HepG2 (cell line): ENCODE measurements around the gene DUSP22. TPM values are rescaled to one million over a fixed set of nuclear protein-coding genes. Genes with fewer than 3 reads are reported as not detected.

Experiments used
- BRF2 ChIP-seq: sonication (generic); formaldehyde crosslinking; IDR thresholded peaks from 2 replicates; pipeline ENCODE4 v1.8.1; 2022; ENCODE audit warnings: mild to moderate bottlenecking, missing genetic modification reagents
- HDAC2 ChIP-seq: sonication (generic); formaldehyde crosslinking; IDR thresholded peaks from 2 replicates; pipeline ENCODE4 v1.4.0; 2020; ENCODE audit warnings: missing genetic modification reagents
- HOXA3 ChIP-seq: sonication (generic); formaldehyde crosslinking; IDR thresholded peaks from 2 replicates; pipeline ENCODE4 v1.5.0; 2020; ENCODE audit warnings: missing genetic modification reagents
- MAFF ChIP-seq: IDR thresholded peaks from 2 replicates; pipeline ENCODE4 v1.6.1; 2011; ENCODE audit warnings: low read depth, low read length, improper control_type of control experiment
- NAIF1 ChIP-seq: sonication (generic); formaldehyde crosslinking; IDR thresholded peaks from 2 replicates; pipeline ENCODE4 v1.5.0; 2020; ENCODE audit warnings: mild to moderate bottlenecking, missing genetic modification reagents, borderline replicate concordance
- TGIF2 ChIP-seq: IDR thresholded peaks from 2 replicates; pipeline ENCODE4 v1.6.1; 2016; ENCODE audit warnings: control low read depth, missing compliant biosample characterization
- ZBTB20 ChIP-seq: sonication (generic); formaldehyde crosslinking; IDR thresholded peaks from 2 replicates; pipeline ENCODE4 v1.8.1; 2023; ENCODE audit warnings: missing genetic modification reagents, low read depth, mild to moderate bottlenecking, borderline replicate concordance
- ZBTB21 ChIP-seq: sonication (generic); formaldehyde crosslinking; IDR thresholded peaks from 2 replicates; pipeline ENCODE4 v1.4.0; 2020; ENCODE audit warnings: missing genetic modification reagents
- ZHX2 ChIP-seq, 2 experiments: sonication (generic) in 1 of 2; formaldehyde crosslinking in 1 of 2; IDR thresholded peaks; 2 replicates each; pipeline versions ENCODE4 v1.6.1 to v1.9.0; 2014 to 2022; ENCODE audit warnings: antibody characterized with exemption in 1 of 2, borderline replicate concordance in 1 of 2, inconsistent platforms in 1 of 2, low read depth in 1 of 2, missing genetic modification reagents in 1 of 2
- ZNF451 ChIP-seq: sonication (generic); formaldehyde crosslinking; IDR thresholded peaks from 2 replicates; pipeline ENCODE4 v1.5.0; 2020; ENCODE audit warnings: mild to moderate bottlenecking, missing genetic modification reagents
- ZNF576 ChIP-seq: sonication (generic); formaldehyde crosslinking; IDR thresholded peaks from 2 replicates; pipeline ENCODE4 v1.4.0; 2020; ENCODE audit warnings: mild to moderate bottlenecking, missing genetic modification reagents
- ZNF589 ChIP-seq: sonication (generic); formaldehyde crosslinking; conservative IDR thresholded peaks from 2 replicates; pipeline ENCODE4 v1.8.0; 2022; ENCODE audit warnings: mild to moderate bottlenecking, moderate library complexity, missing genetic modification reagents
- ZNF687 ChIP-seq: sonication (generic); formaldehyde crosslinking; IDR thresholded peaks from 2 replicates; pipeline ENCODE4 v1.5.1; 2020; ENCODE audit warnings: mild to moderate bottlenecking, missing genetic modification reagents, moderate library complexity
- ZNF749 ChIP-seq: sonication (generic); formaldehyde crosslinking; IDR thresholded peaks from 2 replicates; pipeline ENCODE4 v1.8.0; 2022; ENCODE audit warnings: mild to moderate bottlenecking, missing genetic modification reagents, moderate library complexity, borderline replicate concordance
- ZNF841 ChIP-seq: sonication (generic); formaldehyde crosslinking; IDR thresholded peaks from 2 replicates; pipeline ENCODE4 v1.8.1; 2023; ENCODE audit warnings: missing genetic modification reagents, borderline replicate concordance
- ZSCAN22 ChIP-seq: sonication (generic); formaldehyde crosslinking; IDR thresholded peaks from 2 replicates; pipeline ENCODE4 v1.4.0; 2020; ENCODE audit warnings: mild to moderate bottlenecking, missing genetic modification reagents
- polyA plus RNA-seq, 8 experiments: library from polyadenylated mRNA; depleted of rRNA in 3 of 8; stranded (reverse) in 7 of 8; unstranded in 1 of 8; fragments of >200 nt; fragmentation: Illumina TruSeq in 4 of 8; extraction: Trizol in 4 of 8; gene quantifications; 2 replicates each; pipeline versions ENCODE4 v1.2.1 to v1.2.3, GENCODE V29; 2011 to 2016; ENCODE audit warnings: low read depth in 4 of 8, missing spikeins in 1 of 8, mixed read lengths in 1 of 8; ENCODE audit not compliant: insufficient read depth in 1 of 8
- total RNA-seq, 5 experiments: library from RNA; depleted of rRNA; stranded (reverse); fragments of >200 nt; fragmentation: Illumina TruSeq; extraction: Trizol; gene quantifications; 2 replicates each; pipeline ENCODE4 v1.2.3, GENCODE V29; 2016; ENCODE audit warnings: low read depth in 1 of 5

Gene DUSP22
- total and polyA plus RNA-seq, 2 of the 13 experiments (the other 11 are each of a cell fraction or from before 2014, with no cell fraction given), result 20.2 to 32.8 TPM

GRCh38 chr6:256169-256568, 36.1 kb upstream of the DUSP22 start (continued):
- TF ChIP-seq ZHX2 (IDR thresholded peaks at IDR 0.05; ENCODE audit: low read depth) (peak; percentile 76), ZHX2 (CRISPR knock-in tag; IDR thresholded peaks at IDR 0.05; ENCODE audit: borderline replicate concordance) (no peak), HOXA3 (CRISPR knock-in tag) (peak; percentile 78), ZNF749 (CRISPR knock-in tag) (no peak), ZNF576 (CRISPR knock-in tag) (no peak), ZBTB20 (CRISPR knock-in tag) (no peak), ZNF451 (no peak), BRF2 (CRISPR knock-in tag) (no peak), MAFF (no peak), TGIF2 (no peak), ZNF841 (CRISPR knock-in tag) (no peak), ZNF589 (CRISPR knock-in tag) (no peak), HDAC2 (CRISPR knock-in tag) (no peak), NAIF1 (no peak), ZBTB21 (peak; percentile 96), ZSCAN22 (CRISPR knock-in tag) (no peak), ZNF687 (CRISPR knock-in tag) (peak; percentile 19; the same call in 1 of the 2 replicates)
